Measurements from ENCODE around the gene PRKCE. TPM values are rescaled to one million over a fixed set of nuclear protein-coding genes. Genes with fewer than 3 reads are reported as not detected.

The PRKCE gene
- total RNA-seq, 1 experiment from 2014 or later = 21.7 TPM

- peak overlapping the region; percentile 24; the same call in 1 of the 2 replicates for H3K4me2 ChIP-seq
- H3K36me3 ChIP-seq (ENCODE audit: low read depth) = no peaks in the 10 kb centered on the region
- CTCF ChIA-PET = interaction anchor here (0.6 to 1.0 kb wide), 4 partner anchors 14 to 351 kb away, joined by 3 to 5 read pairs (median 3); no protein-coding TSS in a partner anchor
- peak; percentile 60 for TF ChIP-seq CTCF (conservative IDR thresholded peaks at IDR 0.05)
- no peak for TF ChIP-seq EZH2 (IDR thresholded peaks at IDR 0.05; ENCODE audit: low read depth)
- POLR2A ChIA-PET (ENCODE audit: unreplicated experiment) = interaction anchor here (0.6 to 0.7 kb wide), 4 partner anchors 9 to 325 kb away, joined by 3 to 8 read pairs (median 4); partner anchors contain the start of gene SRBD1
- no peaks in the 10 kb centered on the region for H3K27me3 ChIP-seq (ENCODE audit: insufficient read depth, low read depth)
- no peaks in the 10 kb centered on the region for H3K9me2 ChIP-seq (ENCODE audit: insufficient read depth)
- no peak for DNase-seq
- H3K27ac ChIP-seq = no peak overlapping the region
- no peak overlapping the region for H2AFZ ChIP-seq
- peaks cover 31% of the 10 kb centered on the region for H3F3A ChIP-seq (ENCODE audit: insufficient read depth, low read depth)
- peaks cover 4% of the 10 kb centered on the region; the same call in 1 of the 2 replicates for H3K9me3 ChIP-seq (ENCODE audit: insufficient read depth, low read depth)
- peaks cover 44% of the 10 kb centered on the region for H3K4me1 ChIP-seq (replicated peaks; ENCODE audit: insufficient read depth)
- H3K4me3 ChIP-seq = no peak overlapping the region
- BruUV-seq (replicated peaks) = no TSS peak
- peaks cover 22% of the 10 kb centered on the region; the same call in 1 of the 2 replicates for H3K79me2 ChIP-seq (ENCODE audit: low read depth)
- peaks cover 17% of the 10 kb centered on the region for H4K20me1 ChIP-seq (ENCODE audit: insufficient read depth)
- intact Hi-C loops (cut with micrococcal nuclease; ENCODE audit: unreplicated experiment) = loop anchor here (1.0 to 5.0 kb wide), 8 partner anchors 28 to 954 kb away; no protein-coding TSS in a partner anchor
Observed at GRCh38 chr2:45936623-45936979, 285.1 kb downstream of the PRKCE start.

GRCh38 chr2:45937990-45938389 lies 286.5 kb downstream of the PRKCE start:
- ChIA-PET POLR2A (ENCODE audit: unreplicated experiment) (interaction anchor here (0.6 to 0.7 kb wide), 4 partner anchors 24 to 770 kb away, joined by 3 to 8 read pairs (median 4); no protein-coding TSS in a partner anchor), CTCF (interaction anchor here (0.5 kb wide), 1 partner anchor 770 kb away, joined by 7 read pairs; no protein-coding TSS in a partner anchor)
- Histone ChIP-seq H3F3A (ENCODE audit: insufficient read depth, low read depth) (peaks cover 34% of the 10 kb centered on the region), H3K36me3 (ENCODE audit: low read depth) (no peaks in the 10 kb centered on the region), H2AFZ (no peak overlapping the region), H3K4me2 (peak overlapping the region; percentile 75), H3K79me2 (ENCODE audit: low read depth) (peaks cover 22% of the 10 kb centered on the region; the same call in 1 of the 2 replicates), H3K4me3 (no peak overlapping the region), H3K27ac (peak overlapping the region; percentile 76), H3K9me3 (ENCODE audit: insufficient read depth, low read depth) (no peaks in the 10 kb centered on the region), H3K27me3 (ENCODE audit: insufficient read depth, low read depth) (no peaks in the 10 kb centered on the region), H4K20me1 (ENCODE audit: insufficient read depth) (peaks cover 21% of the 10 kb centered on the region), H3K9me2 (ENCODE audit: insufficient read depth) (no peaks in the 10 kb centered on the region), H3K4me1 (replicated peaks; ENCODE audit: insufficient read depth) (peaks cover 47% of the 10 kb centered on the region)
- BruUV-seq (replicated peaks) = no TSS peak
- no peak for DNase-seq
- intact Hi-C loops (cut with micrococcal nuclease; ENCODE audit: unreplicated experiment) = loop anchor here (1.0 to 5.0 kb wide), 5 partner anchors 29 to 956 kb away; no protein-coding TSS in a partner anchor
- TF ChIP-seq EZH2 (IDR thresholded peaks at IDR 0.05; ENCODE audit: low read depth) (no peak), CTCF (conservative IDR thresholded peaks at IDR 0.05) (no peak)

GRCh38 chr2:45938649-45939511 lies 287.4 kb downstream of the PRKCE start:
- Histone ChIP-seq H3K27me3 (ENCODE audit: insufficient read depth, low read depth) (no peaks in the 10 kb centered on the region), H3F3A (ENCODE audit: insufficient read depth, low read depth) (peaks cover 43% of the 10 kb centered on the region), H3K9me2 (ENCODE audit: insufficient read depth) (no peaks in the 10 kb centered on the region), H3K4me3 (peak overlapping the region; percentile 20; the same call in 1 of the 2 replicates), H3K9me3 (ENCODE audit: insufficient read depth, low read depth) (no peaks in the 10 kb centered on the region), H2AFZ (no peak overlapping the region), H3K4me1 (replicated peaks; ENCODE audit: insufficient read depth) (peaks cover 56% of the 10 kb centered on the region), H4K20me1 (ENCODE audit: insufficient read depth) (peaks cover 21% of the 10 kb centered on the region), H3K4me2 (peak overlapping the region; percentile 75), H3K27ac (peak overlapping the region; percentile 76), H3K79me2 (ENCODE audit: low read depth) (peaks cover 28% of the 10 kb centered on the region; the same call in 1 of the 2 replicates), H3K36me3 (ENCODE audit: low read depth) (no peaks in the 10 kb centered on the region)
- intact Hi-C loops (cut with micrococcal nuclease; ENCODE audit: unreplicated experiment) = loop anchor here (1.0 to 5.0 kb wide), 6 partner anchors 30 to 957 kb away; no protein-coding TSS in a partner anchor
- TF ChIP-seq CTCF (conservative IDR thresholded peaks at IDR 0.05) = no peak
- TF ChIP-seq EZH2 (IDR thresholded peaks at IDR 0.05; ENCODE audit: low read depth) = no peak
- DNase-seq = peak; percentile 93 to 100
- BruUV-seq (replicated peaks) = no TSS peak
- ChIA-PET CTCF (interaction anchor here (0.5 kb wide), 1 partner anchor 771 kb away, joined by 7 read pairs; no protein-coding TSS in a partner anchor), POLR2A (ENCODE audit: unreplicated experiment) (interaction anchor here (0.6 to 0.7 kb wide), 6 partner anchors 11 to 771 kb away, joined by 3 to 8 read pairs (median 4); no protein-coding TSS in a partner anchor)
